ENCODE measurements around the gene TSPAN11.

- no peak for TF ChIP-seq TAF1 (IDR thresholded peaks at IDR 0.05; ENCODE audit: borderline replicate concordance, insufficient read depth, low read length)
- TF ChIP-seq POLR2AphosphoS5 (IDR thresholded peaks at IDR 0.05; ENCODE audit: low read depth, low read length): no peak
Measured at GRCh38 chr12:31007153-31007495, 80.6 kb downstream of the TSPAN11 start.
